ENCODE data around the gene MUC20. TPM values are rescaled to one million over a fixed set of nuclear protein-coding genes. Genes with fewer than 3 reads are reported as not detected.

Gene MUC20
- total RNA-seq, 1 experiment from 2014 or later: not detected

DNA sequence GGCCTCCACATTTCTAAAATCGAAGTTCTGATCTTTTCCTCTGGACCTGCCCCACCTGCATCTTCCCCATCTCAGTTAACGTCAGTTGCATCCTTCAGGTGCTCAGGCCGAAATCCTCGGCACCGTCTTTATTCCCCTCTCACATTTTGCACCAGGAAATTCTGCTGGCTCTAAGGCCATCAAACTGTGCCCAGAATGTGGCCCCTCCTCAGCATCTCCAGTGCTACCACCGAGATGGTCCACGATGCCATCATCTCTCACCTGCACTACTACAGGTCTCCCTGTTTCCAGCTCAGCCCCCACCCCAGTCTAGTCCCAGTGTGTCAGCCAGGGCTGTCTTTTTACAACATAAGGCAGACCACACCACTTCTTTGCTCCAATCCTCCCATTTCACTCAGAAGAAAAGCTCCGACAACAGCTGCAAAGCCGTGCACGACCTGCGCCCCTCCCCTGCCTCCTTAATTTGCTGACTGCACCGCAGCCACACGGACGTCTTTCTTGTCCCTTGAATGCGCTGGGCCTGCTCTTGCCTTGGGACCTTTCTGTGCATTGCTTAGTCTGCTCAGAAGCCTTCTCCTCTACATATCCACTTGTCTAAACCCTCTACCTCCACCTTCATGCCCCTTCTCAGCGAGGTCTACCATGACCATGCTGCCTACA lies 14.4 kb downstream of the MUC20 start:
- Histone ChIP-seq H3K9me3 (ENCODE audit: control insufficient read depth, low read depth, low read length) (no peaks in the 10 kb centered on the region), H2BK5ac (ENCODE audit: insufficient read length, low read length) (no peak overlapping the region), H4K91ac (ENCODE audit: insufficient read length, low read depth, low read length) (no peak overlapping the region), H2AFZ (ENCODE audit: low read length) (no peak overlapping the region), H3K79me2 (ENCODE audit: insufficient read depth, low read length) (no peaks in the 10 kb centered on the region), H3K4me2 (ENCODE audit: insufficient read depth, insufficient read length, low read length) (no peak overlapping the region), H3K18ac (ENCODE audit: insufficient read length, low read depth, low read length) (no peak overlapping the region), H4K8ac (replicated peaks; ENCODE audit: insufficient read length, low read depth, low read length) (no peak overlapping the region), H3K79me1 (ENCODE audit: insufficient read depth, low read depth, low read length, poor library complexity, severe bottlenecking) (no peaks in the 10 kb centered on the region), H4K5ac (ENCODE audit: insufficient read length, low read depth, low read length) (no peak overlapping the region), H3K27me3 (ENCODE audit: insufficient read depth, low read length) (no peaks in the 10 kb centered on the region), H2BK20ac (ENCODE audit: low read depth, low read length, poor library complexity, severe bottlenecking) (no peak overlapping the region), H3K56ac (ENCODE audit: insufficient read length, low read depth, low read length) (no peak overlapping the region), H3K4me1 (ENCODE audit: insufficient read depth, low read length) (no peaks in the 10 kb centered on the region), H2BK120ac (ENCODE audit: low read depth, low read length, poor library complexity, severe bottlenecking) (no peak overlapping the region), H3K4ac (ENCODE audit: low read depth, low read length) (no peak overlapping the region), H4K20me1 (ENCODE audit: control insufficient read depth, insufficient read depth, insufficient read length) (no peaks in the 10 kb centered on the region), H3T11ph (ENCODE audit: low read length) (no peak overlapping the region), H2AK5ac (ENCODE audit: insufficient read length, low read length) (no peak overlapping the region), H2BK12ac (ENCODE audit: insufficient read length, low read depth, low read length) (no peak overlapping the region), H3K27ac (ENCODE audit: insufficient read length, low read depth, low read length) (no peak overlapping the region), H3K9ac (ENCODE audit: extremely low read depth, insufficient read length, low read length) (no peak overlapping the region), H3K23me2 (ENCODE audit: insufficient read length, low read depth, low read length, poor library complexity, severe bottlenecking) (no peaks in the 10 kb centered on the region), H2BK15ac (ENCODE audit: low read depth, low read length) (no peak overlapping the region), H3K14ac (ENCODE audit: insufficient read depth, low read length) (no peak overlapping the region), H3K23ac (ENCODE audit: insufficient read length, low read depth, low read length) (no peak overlapping the region)
- H3K4me3 Mint-ChIP-seq: no peak overlapping the region
- H3K27me3 Mint-ChIP-seq (ENCODE audit: low read depth): peaks cover 27% of the 10 kb centered on the region
- no peak overlapping the region; a peak in 2 of 7 replicates for H3K27ac Mint-ChIP-seq
- TF ChIP-seq, protein P1, sequence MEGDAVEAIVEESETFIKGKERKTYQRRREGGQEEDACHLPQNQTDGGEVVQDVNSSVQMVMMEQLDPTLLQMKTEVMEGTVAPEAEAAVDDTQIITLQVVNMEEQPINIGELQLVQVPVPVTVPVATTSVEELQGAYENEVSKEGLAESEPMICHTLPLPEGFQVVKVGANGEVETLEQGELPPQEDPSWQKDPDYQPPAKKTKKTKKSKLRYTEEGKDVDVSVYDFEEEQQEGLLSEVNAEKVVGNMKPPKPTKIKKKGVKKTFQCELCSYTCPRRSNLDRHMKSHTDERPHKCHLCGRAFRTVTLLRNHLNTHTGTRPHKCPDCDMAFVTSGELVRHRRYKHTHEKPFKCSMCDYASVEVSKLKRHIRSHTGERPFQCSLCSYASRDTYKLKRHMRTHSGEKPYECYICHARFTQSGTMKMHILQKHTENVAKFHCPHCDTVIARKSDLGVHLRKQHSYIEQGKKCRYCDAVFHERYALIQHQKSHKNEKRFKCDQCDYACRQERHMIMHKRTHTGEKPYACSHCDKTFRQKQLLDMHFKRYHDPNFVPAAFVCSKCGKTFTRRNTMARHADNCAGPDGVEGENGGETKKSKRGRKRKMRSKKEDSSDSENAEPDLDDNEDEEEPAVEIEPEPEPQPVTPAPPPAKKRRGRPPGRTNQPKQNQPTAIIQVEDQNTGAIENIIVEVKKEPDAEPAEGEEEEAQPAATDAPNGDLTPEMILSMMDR (conservative IDR thresholded peaks at IDR 0.05): no peak
- peaks cover 0 to 2% of the 10 kb centered on the region in 2 experiments; a peak in 1 of 4 replicates for H3K4me1 Mint-ChIP-seq
- H3K36me3 Mint-ChIP-seq (ENCODE audit: insufficient read depth in 1 of 3, low read depth in 3 of 3): no peaks in the 10 kb centered on the region
- no CpG with 5 or more reads among the region's 16 CpGs for WGBS (ENCODE audit: extremely low coverage, insufficient read length, low lambda C conversion rate)
- H3K9me3 Mint-ChIP-seq: no peaks in the 10 kb centered on the region
- no peak for DNase-seq

Data from H9 (cell line).